Measurements from ENCODE around the gene NOL12. TPM values are rescaled to one million over a fixed set of nuclear protein-coding genes. Genes with fewer than 3 reads are reported as not detected.
"Not testable (repeated sequence)": the region's sequence is repeated elsewhere in the genome, so short reads cannot be mapped to it uniquely, and the experiment has no call there.

NOL12 gene, protein sequence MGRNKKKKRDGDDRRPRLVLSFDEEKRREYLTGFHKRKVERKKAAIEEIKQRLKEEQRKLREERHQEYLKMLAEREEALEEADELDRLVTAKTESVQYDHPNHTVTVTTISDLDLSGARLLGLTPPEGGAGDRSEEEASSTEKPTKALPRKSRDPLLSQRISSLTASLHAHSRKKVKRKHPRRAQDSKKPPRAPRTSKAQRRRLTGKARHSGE
- polyA plus RNA-seq (2013, experiment 1 of 2; ENCODE audit: insufficient read length): 18.9 TPM
- polyA plus RNA-seq (2013, experiment 2 of 2; ENCODE audit: insufficient read length): 8.4 TPM

DNA sequence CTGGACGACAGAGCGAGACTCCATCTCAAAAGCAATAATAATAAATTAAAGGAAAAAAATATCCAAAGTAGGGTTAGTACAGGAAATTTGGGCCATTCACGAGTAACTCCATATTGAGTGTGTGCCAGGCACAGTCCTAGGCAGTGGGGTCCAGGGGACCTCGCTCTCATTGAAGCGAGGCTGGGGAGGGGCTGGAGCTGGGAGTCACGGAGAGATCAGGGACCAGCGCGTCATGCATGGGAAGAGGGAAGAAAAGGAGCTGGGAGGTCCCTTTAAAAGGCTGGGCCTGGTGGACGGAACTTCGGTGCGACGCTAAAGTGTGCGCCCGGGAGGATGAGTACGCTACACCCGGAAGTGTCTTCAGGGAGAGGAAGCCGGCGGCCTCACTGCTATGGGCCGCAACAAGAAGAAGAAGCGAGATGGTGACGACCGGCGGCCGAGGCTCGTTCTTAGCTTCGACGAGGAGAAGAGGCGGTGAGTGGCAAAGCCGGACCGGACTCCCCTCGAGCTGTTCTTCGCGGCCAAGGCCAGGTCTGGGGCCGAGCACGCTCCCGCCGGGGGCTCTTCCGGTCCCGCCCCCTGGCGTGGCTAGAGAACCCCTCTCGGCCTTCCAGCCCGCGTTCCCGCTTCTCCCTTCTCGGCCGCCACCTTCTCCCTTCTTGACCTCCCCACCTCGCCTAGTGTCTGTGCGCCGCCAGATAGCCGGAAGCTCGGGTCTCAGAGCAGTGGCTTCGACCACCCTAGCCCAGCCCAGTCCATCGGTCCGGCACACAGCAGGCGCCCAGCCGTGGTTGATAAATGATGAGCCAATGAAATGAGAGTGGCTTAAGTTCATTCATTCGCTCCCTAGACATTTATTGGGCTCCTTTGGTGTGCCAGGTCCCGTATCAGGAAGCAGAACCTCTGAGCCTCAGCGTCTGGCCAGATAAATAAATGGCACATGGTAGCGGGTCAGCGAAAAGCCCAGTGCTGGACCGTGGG, at the start of gene NOL12:
NOL12 (plus strand) TSS at position 342 of the 981 bp plus-strand sequence; CDS start at position 392, 50 bp downstream.
- DNase-seq: peak; percentile 89

DNA sequence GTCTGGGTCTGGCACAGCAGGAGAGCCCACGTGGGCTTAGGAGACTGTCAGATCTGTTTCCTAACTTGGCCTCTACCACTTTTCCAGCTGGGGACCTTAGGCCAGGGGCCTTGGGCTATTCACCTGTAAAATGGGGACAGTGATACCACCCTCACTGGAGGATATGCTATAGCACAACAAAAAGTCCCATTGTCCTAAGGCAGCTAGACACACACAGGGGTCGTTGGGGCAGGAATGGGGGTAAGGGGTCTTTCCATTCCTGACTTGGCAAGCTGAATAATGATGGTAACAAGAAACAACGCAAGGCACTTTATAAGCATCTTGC, 49.2 kb upstream of the NOL12 start:
- DNase-seq: no peak

- no peak for DNase-seq
Measured at GRCh38 chr22:37638391-37639069, 47.6 kb upstream of the NOL12 start.

DNA sequence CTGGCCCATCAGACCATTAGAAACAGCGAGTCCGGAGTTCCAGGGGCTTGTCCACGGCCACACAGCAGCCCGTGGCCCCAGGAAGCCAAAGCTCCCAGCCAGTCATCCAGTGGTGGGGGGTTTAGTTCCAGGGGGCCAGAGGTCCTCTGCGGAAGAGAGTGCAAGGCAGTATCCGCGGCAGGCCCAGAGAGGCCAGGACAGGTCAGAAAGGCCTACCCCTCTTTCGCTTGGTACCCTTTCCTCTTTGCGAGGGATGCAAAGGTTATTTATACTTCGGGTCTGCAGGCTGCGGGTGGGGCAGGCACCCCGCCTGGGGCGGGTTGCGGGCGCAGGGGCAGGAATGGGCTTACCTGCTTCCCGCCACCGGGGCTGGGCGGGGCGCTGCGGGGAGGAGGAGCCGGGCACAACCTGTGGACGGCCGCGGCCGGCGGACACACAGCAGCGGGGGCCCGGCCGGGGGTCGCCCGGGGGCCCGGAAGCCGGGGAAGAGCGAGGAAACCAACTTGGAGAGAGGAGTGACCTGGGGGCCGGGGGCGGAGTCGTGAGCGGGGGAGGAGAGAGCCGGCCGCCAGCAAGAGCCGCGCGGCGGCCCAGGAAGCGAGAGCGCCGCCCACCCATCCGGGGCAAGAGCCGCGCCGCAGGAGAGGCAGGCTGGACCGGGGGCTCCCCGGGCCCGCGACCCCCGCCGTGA, 46.9 kb upstream of the NOL12 start, which contains the start of gene SH3BP1:
SH3BP1 (plus strand) TSS at position 600 of the 691 bp plus-strand sequence. CDS start 119 bp downstream, outside the sequence.
- peak; percentile 51 for DNase-seq

- no peak for DNase-seq
Measured at GRCh38 chr22:37639771-37640590, 46.2 kb upstream of the NOL12 start.

DNA sequence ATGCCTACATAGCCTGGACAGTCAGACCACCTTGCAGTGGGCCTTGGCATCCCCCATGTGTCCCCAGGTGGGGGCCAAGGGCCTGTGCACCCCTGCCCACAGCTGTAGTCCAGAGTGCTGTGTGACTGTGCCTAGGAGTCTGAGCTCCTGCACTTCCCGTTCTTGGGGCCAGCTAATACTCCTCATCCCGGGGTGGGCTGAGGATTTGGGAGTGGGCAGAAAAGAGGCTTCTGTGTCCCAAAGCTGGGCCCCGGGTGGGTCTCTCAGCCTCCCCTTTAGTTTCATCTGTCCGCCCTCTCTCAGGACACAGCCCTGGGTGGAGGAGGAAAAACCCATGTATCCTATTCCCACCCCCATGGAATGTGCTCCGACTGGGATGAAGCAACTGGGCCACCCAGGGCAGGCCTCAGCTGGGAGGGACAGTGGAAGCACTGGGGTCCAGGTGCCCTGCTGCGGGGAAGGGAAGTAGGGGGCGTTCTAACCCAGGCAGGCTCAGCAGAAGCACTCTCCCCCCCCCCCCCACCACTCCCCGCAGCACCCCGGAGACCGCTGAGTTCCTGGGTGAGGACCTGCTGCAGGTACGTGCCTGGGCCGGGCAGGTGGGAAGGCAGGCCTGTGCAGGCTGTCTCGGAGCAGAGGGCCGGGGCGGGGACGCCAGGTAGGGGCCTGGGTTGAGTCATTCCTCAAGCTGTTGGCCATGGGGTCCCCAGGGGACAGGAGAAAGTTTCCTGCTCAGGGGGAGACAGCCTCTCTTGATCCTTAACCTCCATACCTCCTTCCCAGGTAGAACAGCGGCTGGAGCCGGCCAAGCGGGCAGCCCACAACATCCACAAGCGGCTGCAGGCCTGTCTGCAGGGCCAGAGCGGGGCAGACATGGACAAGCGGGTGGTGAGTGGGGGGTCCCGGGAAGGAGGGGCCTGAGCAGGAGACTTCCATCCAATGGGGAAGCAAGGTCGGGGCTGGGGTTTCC, 45.3 kb upstream of the NOL12 start:
- no peak for DNase-seq

DNA sequence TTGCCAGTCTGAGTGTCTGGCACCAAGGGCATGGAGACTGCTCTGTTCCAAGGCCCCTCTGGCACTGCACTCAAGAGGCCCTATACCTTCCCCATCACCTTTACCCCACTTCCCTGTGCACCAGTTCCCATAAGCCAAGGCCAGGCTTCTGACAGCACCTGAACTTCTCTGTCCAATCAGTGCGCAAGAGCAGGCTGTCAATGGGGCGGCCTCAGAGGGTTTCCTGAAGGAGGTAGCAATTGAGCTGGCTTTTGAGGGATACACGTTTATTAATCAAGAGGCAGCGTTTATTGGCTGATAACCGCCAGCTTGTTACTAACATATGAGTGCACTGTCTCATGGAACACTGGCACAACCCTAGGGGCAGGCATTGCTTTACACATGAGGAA, 44.6 kb upstream of the NOL12 start:
- no peak for DNase-seq

DNA sequence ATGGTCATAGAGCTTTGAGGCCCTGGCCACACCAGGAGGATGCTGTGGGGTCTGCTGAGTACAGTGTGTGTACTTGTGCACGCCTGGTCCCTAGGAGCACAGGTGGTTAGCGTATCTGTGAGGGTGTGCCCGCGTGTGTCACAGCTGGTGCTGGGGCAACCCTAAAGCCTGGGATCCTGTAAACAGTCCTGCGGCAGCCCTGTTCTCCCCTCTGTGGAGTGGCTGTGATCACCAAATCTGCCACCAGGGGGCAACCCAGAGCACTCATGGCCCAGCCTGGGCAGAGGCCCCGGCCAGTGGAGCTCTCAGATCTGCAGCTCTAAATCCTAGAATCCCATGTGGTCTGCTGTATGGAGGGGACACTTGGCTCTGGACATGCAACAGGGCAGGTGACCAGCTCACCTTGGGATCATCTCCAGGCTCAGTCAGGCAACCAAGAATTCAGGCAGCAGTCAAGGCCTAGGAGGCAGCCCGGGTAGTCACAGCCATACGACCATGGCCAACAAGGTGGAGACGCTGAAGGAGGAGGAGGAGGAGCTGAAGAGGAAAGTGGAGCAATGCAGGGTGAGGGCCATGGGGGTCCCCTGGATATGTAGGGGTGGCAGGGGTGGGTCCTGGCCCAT, 42.8 kb upstream of the NOL12 start:
- peak; percentile 61 for DNase-seq

- DNase-seq: no peak
Measured at GRCh38 chr22:37647317-37647716, 38.8 kb upstream of the NOL12 start.

DNA sequence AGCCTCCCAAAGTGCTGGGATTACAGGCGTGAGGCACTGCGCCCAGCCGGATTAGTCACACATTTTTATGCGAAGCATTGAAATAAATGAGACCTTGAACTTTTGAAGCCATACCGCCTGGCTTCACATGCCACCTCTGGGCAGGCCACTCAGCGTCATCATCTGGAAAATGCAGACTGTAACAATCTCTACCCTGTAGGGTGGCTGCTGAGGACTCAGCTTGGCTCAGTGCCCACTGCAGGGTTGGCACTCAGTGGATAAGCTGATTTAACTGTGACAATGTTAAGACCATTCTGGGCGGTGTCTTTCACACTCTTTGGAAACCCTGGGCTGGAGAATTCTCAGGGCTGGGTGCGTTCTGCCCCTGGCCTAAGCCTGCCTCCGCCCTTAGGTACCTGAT, 38.2 kb upstream of the NOL12 start:
- no peak for DNase-seq

GRCh38 chr22:37650463-37651136, 35.5 kb upstream of the NOL12 start:
- DNase-seq: no peak

DNA sequence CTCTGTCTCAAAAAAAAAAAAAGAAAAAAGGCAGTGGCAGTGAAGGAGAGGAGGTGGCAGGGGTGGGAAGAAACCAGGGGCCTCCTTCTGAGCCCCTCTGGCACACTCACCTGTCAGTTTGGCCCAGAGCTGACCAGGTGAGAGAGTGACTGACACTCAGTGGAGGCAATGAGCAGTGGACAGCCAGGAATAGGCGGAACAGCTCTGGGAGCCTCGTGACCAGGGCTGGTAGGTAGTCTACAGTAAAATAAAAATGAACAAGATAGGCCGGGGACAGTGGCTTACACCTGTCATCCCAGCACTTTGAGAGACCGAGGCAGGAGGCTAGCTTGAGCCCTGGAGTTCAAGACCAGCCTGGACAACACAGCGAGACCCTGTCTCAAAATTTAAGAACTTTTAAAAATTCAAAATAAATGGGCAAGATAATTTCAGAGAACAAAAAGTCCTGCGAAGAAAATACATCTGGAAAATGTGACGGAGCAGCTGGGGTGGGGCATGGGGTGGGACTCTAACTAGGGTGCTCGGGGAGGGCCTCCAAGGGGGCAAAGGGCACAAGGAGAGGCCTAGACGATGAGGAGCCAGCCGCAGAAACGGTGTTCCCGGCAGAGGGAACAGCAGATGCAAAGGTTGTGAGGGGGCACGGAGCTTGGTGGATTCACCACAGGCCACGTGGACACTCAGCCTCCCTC, 31.4 kb upstream of the NOL12 start:
- DNase-seq: no peak

- no peak for DNase-seq
Measured at GRCh38 chr22:37655252-37655563, 30.9 kb upstream of the NOL12 start.

DNA sequence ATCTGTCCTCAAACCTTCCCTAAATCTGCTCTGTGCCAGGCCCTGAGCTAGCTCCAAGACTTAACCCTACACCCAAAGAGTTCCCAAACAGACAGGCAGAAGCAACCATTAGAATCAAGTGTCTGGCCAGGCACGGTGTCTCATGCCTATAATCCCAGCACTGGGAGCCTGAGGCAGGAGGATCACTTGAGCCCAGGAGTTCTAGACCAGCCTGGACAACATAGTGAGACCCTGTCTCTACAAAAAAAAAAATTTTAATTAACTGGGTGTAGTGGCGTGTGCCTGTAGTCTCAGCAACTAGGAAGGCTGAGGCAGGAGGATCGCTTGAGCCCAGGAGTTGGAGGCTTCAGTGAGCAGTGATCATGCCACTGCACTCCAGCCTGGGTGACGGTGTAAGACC, 29.6 kb upstream of the NOL12 start:
- DNase-seq: not testable (repeated sequence)

DNA sequence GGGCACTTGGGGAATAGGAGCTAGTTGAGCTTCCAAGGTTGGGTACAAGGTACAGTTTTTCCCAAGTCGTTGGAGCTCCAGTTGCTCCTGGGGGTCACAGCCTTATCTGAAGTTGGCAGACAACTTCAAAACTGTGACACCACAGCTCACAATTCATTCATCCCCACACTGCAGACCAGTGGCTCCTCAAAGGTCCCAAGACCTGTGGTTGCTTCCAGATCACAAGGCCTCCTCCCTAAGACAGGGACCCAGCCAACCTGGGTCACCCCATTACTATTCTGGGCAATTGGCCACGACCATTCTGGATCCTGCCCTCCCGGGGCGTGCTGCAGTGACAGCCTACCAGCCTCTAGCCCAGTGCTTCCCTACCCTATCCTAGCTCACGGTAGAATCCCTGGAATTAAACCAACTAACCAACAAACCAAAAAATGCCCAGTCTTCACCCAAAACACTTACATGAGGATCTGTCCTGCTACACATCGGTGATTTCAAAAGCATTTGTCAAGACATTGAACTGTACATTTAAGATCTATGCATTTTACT, 28.5 kb upstream of the NOL12 start:
- DNase-seq: peak; percentile 23

DNA sequence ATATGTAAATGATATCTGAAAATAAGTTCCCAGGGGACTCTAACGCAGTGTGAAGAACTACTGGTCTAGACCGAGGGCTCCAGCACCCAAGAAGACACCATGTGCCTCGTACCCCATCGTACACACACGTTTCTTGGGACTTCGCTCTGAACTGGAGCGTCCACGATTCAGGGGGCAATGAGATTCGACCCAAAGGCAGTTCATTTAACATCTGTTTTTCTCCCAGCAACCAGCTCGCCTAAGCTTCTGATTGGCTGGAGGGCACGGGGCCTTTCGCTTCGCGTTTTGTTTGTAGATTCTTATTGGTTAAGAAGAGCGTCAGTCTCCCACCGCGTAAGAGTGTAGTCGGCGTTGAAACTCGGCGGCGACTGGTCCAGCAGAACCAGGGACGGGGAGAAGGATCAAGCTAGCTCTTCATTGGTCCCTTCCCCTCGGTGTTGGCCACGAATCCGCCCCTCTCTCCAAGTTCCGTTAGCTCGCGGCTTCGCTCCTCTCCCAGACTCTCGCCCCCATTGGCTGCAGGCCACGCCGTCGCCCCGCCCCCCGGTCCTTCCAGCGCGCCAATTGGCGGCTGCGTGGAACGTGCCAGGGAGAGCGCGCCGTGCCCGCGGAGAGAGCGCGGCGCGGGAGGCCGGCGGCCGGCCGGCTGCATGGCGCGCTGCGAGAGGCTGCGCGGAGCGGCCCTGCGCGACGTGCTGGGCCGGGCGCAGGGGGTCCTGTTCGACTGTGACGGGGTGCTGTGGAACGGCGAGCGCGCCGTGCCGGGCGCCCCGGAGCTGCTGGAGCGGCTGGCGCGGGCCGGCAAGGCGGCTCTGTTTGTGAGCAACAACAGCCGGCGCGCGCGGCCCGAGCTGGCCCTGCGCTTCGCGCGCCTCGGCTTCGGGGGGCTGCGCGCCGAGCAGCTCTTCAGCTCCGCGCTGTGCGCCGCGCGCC, 27.7 kb upstream of the NOL12 start, which contains the start of gene PDXP:
PDXP (plus strand) TSS at position 591 of the 933 bp plus-strand sequence; CDS start at position 651, 60 bp downstream.
- DNase-seq: peak; percentile 100
